Measurements from ENCODE around the gene TEX47.

Gene TEX47

DNA sequence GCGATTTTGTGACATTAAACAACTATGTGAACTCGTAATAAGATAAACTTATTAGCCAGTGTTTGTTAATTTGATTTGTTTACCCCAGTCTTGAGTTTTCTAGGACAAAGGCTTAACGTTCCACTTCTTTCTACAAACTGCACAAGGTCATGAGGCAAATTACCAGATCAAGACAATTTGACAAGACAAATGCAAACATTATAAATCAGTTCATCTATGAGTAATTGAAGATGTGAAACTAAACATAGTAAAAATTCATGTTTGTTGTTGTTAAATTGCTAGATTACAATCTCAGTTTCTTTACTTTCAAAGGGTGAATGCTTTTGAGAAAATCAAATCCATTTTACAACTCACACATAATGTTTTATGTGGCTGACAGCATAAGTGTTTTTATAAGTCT is 49.4 kb downstream of the TEX47 start:
- no peak for DNase-seq (ENCODE audit: low spot score)
